ENCODE measurements around the gene PHYHD1. TPM values are rescaled to one million over a fixed set of nuclear protein-coding genes. Genes with fewer than 3 reads are reported as not detected.

PHYHD1 gene
- total RNA-seq, 1 experiment from 2014 or later: 0.32 TPM

DNA sequence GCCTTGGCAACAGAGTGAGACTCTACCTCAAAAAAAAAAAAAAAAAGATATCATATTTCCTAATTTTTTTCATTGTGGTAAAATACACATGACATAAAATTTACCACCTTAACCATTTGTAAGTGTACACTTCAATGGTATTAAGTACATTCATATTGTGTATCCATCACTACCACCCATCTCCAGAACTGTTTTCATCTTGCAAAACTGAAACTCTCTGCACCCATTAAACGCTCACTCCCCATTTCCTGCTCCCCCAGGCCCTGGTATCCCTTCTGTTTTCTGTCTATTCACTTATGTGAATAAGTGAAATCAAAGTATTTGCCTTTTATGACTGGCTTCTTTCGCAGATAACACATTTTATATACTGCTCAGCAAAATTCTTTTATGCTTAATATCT lies 26.0 kb upstream of the PHYHD1 start:
- no peaks in the 10 kb centered on the region for H4K20me1 ChIP-seq (ENCODE audit: insufficient read depth)
- H3K4me3 ChIP-seq (replicated peaks in 1 of 2; ENCODE audit: low read depth in 1 of 2, low read length in 2 of 2): no peak overlapping the region
- peaks cover 3 to 24% of the 10 kb centered on the region in 2 experiments; a peak in 3 of 4 replicates for H3K4me1 ChIP-seq (ENCODE audit: control insufficient read depth in 1 of 2, insufficient read depth in 2 of 2, low read length in 2 of 2)
- H3K79me2 ChIP-seq (ENCODE audit: insufficient read depth, low read length): peaks cover 6% of the 10 kb centered on the region; the same call in 1 of the 2 replicates
- no peak overlapping the region for H3K4me2 ChIP-seq (ENCODE audit: low read length)
- H2AFZ ChIP-seq (ENCODE audit: low read depth, low read length, poor library complexity, severe bottlenecking): no peak overlapping the region
- H3K9ac ChIP-seq (ENCODE audit: low read length): no peak overlapping the region
- no peak for ATAC-seq
- no peaks in the 10 kb centered on the region for H3K9me2 ChIP-seq (ENCODE audit: insufficient read depth)
- ChIA-PET RAD21 (ENCODE audit: low non-redundant PET in 1 of 2, low total read pairs in 2 of 2, uncharacterized antibody in 2 of 2, unreplicated experiment in 2 of 2) (no interaction called here), POLR2A (no interaction called here), CTCF (no interaction called here)
- no TSS peak for BruUV-seq (replicated peaks)
- intact Hi-C loops (cut with micrococcal nuclease): no loop called here
- no peak for TF ChIP-seq EZH2phosphoT487 (IDR thresholded peaks at IDR 0.05; ENCODE audit: borderline replicate concordance)
- no peak for TF ChIP-seq POLR2AphosphoS5 (IDR thresholded peaks at IDR 0.05; ENCODE audit: low read depth, low read length)
- no peak for TF ChIP-seq REST (IDR thresholded peaks at IDR 0.05; ENCODE audit: low read depth)
- no peak for TF ChIP-seq ZFX (IDR thresholded peaks at IDR 0.05)
- TF ChIP-seq YY1 (IDR thresholded peaks at IDR 0.05; ENCODE audit: extremely low read depth, insufficient replicate concordance, low read depth, low read length): no peak
- TF ChIP-seq ATF3 (IDR thresholded peaks at IDR 0.05): no peak
- no peak for TF ChIP-seq RAD21 (IDR thresholded peaks at IDR 0.05; ENCODE audit: low read depth)
- TF ChIP-seq FOSL1 (IDR thresholded peaks at IDR 0.05; ENCODE audit: low read depth): no peak
- no peak for TF ChIP-seq MAX (IDR thresholded peaks at IDR 0.05)
- TF ChIP-seq JUND (IDR thresholded peaks at IDR 0.05): no peak
- no peak for TF ChIP-seq ELF1 (IDR thresholded peaks at IDR 0.05; ENCODE audit: borderline replicate concordance, low read depth)
- no peak for TF ChIP-seq EGR1 (IDR thresholded peaks at IDR 0.05; ENCODE audit: low read depth)
- DNase-seq (ENCODE audit: low read depth, low spot score): no peak
- H3K36me3 ChIP-seq (ENCODE audit: control insufficient read depth in 1 of 2, insufficient read depth in 2 of 2, low read length in 2 of 2): peaks cover 2 to 4% of the 10 kb centered on the region in 2 experiments; a peak in 1 of 4 replicates
- no peaks in the 10 kb centered on the region for H3K9me3 ChIP-seq (ENCODE audit: control insufficient read depth in 1 of 2, insufficient read depth in 1 of 2, low read depth in 1 of 2, low read length in 2 of 2)
- no peak overlapping the region for H3K27ac ChIP-seq (ENCODE audit: low read depth, low read length)
- no peaks in the 10 kb centered on the region for H3K27me3 ChIP-seq (ENCODE audit: insufficient read depth, low read length)

All from HCT116 (cell line).